ENCODE results near the gene ZNF132. TPM values are rescaled to one million over a fixed set of nuclear protein-coding genes. Genes with fewer than 3 reads are reported as not detected.

Gene ZNF132
- total RNA-seq, 4 donors from 2014 or later = 4.1 to 8.6 (median 6.2) TPM

DNA sequence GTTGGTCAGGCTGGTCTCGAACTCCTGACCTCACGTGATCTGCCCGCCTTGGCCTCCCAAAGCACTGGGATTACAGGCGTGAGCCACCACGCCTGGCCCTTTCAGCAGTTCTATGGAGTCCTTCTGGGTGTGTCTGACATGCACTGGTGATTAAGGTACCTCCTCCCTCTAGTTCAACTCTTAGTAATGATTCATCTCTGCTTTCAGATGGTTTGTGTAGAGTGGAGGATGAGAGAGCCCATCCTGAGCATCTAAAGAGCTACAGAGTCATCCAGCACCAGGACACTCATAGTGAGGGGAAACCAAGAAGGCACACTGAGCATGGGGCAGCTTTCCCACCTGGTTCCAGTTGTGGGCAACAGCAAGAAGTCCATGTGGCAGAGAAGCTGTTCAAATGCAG, 23.3 kb downstream of the ZNF132 start:
- no peak for ATAC-seq
- Histone ChIP-seq H3K27ac (no peak overlapping the region), H3K36me3 (peaks cover 0 to 72% of the 10 kb centered on the region in 2 donors), H3K4me3 (no peak overlapping the region), H3K9me3 (peaks cover 0 to 15% (median 0%) of the 10 kb centered on the region in 3 donors), H3K27me3 (no peaks in the 10 kb centered on the region), H3K4me1 (no peaks in the 10 kb centered on the region)
- TF ChIP-seq POLR2A (IDR thresholded peaks at IDR 0.05) (no peak), POLR2AphosphoS5 (IDR thresholded peaks at IDR 0.05) (no peak)
- no CpG with 5 or more reads among the region's 5 CpGs for WGBS, 2 donors (ENCODE audit: low coverage in 1 of 2)

DNA sequence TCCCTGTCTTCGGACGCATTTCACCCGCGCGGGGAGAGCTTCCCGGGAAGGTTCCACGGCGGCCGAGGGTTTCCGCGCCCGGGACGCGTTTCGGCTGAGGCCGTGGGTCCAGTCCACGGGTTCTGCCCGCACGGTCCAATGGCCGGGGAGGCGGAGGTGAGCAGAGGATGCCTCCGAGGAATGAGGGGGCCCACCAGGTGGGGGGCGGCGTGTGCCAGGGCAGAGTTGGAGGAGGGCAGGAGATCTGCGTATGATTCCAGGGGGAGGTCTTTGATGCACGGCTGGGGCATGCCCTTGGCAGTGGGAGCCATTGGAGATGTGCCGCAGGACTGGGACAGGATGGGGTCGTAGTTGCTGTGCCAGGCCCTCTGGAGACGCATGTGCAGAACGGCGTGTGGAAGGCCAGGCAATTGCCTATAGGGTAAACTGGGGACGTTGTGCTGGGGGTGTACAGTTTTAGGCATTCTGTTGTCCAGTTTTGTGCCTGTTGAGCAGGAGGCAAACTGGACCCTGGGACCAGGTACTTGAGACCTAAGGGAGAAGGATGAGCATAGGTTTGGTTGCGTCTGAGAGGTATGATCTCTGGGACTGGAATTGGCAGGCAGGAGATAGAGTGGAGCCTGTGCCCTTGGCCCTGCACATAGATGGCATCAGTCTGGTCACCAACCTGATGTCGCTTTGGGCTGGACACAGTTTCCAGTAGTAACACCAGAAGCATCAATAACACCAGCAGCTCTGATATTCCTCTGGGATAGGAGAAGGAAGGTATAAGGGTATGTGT, 30.8 kb downstream of the ZNF132 start:
- Histone ChIP-seq H3K36me3 (peaks cover 0 to 6% of the 10 kb centered on the region in 2 donors), H3K9me3 (no peaks in the 10 kb centered on the region), H3K27me3 (no peaks in the 10 kb centered on the region), H3K4me3 (peak overlapping the region; percentile 93 to 95), H3K4me1 (peaks cover 0 to 28% (median 14%) of the 10 kb centered on the region in 3 donors), H3K27ac (peak overlapping the region; percentile 72 to 89 (median 88))
- TF ChIP-seq EP300 (IDR thresholded peaks at IDR 0.05) (no peak), POLR2AphosphoS5 (IDR thresholded peaks at IDR 0.05) (no peak), POLR2A (IDR thresholded peaks at IDR 0.05) (no peak)
- TF ChIP-seq, protein P1, sequence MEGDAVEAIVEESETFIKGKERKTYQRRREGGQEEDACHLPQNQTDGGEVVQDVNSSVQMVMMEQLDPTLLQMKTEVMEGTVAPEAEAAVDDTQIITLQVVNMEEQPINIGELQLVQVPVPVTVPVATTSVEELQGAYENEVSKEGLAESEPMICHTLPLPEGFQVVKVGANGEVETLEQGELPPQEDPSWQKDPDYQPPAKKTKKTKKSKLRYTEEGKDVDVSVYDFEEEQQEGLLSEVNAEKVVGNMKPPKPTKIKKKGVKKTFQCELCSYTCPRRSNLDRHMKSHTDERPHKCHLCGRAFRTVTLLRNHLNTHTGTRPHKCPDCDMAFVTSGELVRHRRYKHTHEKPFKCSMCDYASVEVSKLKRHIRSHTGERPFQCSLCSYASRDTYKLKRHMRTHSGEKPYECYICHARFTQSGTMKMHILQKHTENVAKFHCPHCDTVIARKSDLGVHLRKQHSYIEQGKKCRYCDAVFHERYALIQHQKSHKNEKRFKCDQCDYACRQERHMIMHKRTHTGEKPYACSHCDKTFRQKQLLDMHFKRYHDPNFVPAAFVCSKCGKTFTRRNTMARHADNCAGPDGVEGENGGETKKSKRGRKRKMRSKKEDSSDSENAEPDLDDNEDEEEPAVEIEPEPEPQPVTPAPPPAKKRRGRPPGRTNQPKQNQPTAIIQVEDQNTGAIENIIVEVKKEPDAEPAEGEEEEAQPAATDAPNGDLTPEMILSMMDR (IDR thresholded peaks at IDR 0.05) = no peak
- WGBS, 2 donors (ENCODE audit: low coverage in 1 of 2) = 5% methylated on average over 12 of the region's 34 CpGs; no CpG with 5 or more reads in 1 of the 2 donors
- no peak for ATAC-seq

DNA sequence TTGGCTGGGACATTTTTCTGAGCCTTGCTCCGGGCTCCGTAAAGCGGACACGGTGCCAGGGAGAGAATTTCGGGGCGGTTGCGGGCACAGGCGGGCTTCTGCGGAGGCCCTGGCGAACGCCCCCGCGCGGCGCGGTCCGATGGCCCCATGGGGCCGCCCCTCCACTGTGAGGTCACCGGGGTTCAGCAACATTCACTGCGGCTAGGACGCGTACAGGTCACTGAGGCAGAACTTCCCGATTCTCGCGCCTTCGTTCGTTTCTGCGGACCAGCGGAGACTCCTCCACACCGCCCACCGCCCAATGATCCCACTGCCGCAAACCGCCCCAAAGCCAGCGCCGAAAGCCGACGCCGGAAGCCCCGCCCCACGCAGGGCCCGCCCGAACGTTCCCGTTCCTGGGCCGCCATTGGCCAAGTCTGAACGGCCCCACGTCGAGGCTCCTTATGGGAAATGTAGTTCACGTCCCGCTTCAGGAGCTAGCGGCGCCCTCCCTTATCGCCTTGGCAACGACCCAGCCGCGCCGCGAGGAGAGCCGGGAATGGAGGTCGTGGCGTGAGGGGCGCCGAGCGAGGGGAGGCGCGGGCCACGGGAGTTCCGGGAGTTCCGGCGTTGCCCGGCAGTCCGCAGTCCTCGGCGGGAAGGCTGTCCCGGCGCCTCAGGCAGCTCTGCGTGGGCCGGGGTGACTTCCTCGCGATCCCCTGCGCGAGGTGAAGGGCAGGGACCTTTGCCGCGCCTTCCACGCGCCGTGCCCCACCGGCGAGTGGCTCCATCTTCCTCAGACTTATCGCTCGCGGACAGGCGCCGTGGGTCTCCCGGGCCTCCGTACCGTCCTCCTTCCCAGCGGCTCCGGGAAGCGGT, 31.6 kb downstream of the ZNF132 start, which contains the start of gene ZNF584:
Gene ZNF584 (plus strand): TSS at position 498 of the 858 bp plus-strand sequence. CDS start 499 bp downstream, outside the sequence.
- Histone ChIP-seq H3K4me1 (peaks cover 0 to 28% (median 14%) of the 10 kb centered on the region in 3 donors), H3K36me3 (peaks cover 0 to 6% of the 10 kb centered on the region in 2 donors), H3K4me3 (peak within 1 kb of the TSS; percentile 93 to 95), H3K9me3 (no peaks in the 10 kb centered on the region), H3K27me3 (no peaks in the 10 kb centered on the region), H3K27ac (peak within 1 kb of the TSS; percentile 72 to 89 (median 88))
- ATAC-seq = peak; percentile 99
- WGBS, 2 donors (ENCODE audit: low coverage in 1 of 2) = 1% methylated on average over 21 of the region's 100 CpGs; no CpG with 5 or more reads in 1 of the 2 donors
- peak; percentile 79 for TF ChIP-seq POLR2AphosphoS5 (IDR thresholded peaks at IDR 0.05)
- TF ChIP-seq, protein P1 (IDR thresholded peaks at IDR 0.05) = peak in 1 of 4 experiments; percentile 37
- TF ChIP-seq POLR2A (IDR thresholded peaks at IDR 0.05) = peak; percentile 64 to 80
- no peak for TF ChIP-seq EP300 (IDR thresholded peaks at IDR 0.05)

DNA sequence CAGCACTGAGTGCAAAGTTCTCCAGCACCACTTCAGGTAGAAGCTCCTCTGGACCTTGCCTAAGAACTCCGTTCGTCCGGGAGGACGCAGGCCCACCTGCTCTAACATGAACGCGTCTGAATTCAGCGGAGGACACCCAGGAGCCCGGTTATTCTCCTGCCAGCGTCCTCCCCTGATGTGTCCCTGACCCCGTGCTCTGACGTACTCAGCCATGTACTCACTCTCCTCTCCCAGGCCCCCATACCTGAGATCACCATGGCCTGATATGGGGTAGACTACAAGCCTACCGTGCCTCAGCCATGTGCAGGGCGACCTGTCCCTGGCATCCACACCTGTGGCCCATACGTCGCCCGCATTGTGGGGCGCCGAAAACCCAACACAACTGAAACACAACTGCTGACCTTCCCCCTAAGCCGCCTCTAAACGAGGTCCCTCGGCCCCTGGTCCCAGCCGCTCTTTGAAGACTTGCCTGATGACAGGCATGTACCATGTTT, 32.2 kb downstream of the ZNF132 start:
- 0 to 26% methylated on average over 1 to 8 of the region's 22 CpGs for WGBS, 2 donors (ENCODE audit: low coverage in 1 of 2)
- ATAC-seq = no peak
- Histone ChIP-seq H3K27me3 (no peaks in the 10 kb centered on the region), H3K4me3 (peak overlapping the region; percentile 93 to 95), H3K9me3 (no peaks in the 10 kb centered on the region), H3K36me3 (peaks cover 0 to 5% of the 10 kb centered on the region in 2 donors), H3K27ac (peak overlapping the region; percentile 72 to 89 (median 88)), H3K4me1 (peaks cover 0 to 28% (median 14%) of the 10 kb centered on the region in 3 donors)
- TF ChIP-seq EP300 (IDR thresholded peaks at IDR 0.05) (no peak), POLR2A (IDR thresholded peaks at IDR 0.05) (no peak), POLR2AphosphoS5 (IDR thresholded peaks at IDR 0.05) (no peak)
- TF ChIP-seq, protein P1 (IDR thresholded peaks at IDR 0.05) = no peak

Data from gastroesophageal sphincter (tissue), 4 donors.